ENCODE measurements around the gene NOVA2.
A peak's percentile ranks its signal among the peaks of the same experiment; 100 is the strongest.

NOVA2 gene

DNA sequence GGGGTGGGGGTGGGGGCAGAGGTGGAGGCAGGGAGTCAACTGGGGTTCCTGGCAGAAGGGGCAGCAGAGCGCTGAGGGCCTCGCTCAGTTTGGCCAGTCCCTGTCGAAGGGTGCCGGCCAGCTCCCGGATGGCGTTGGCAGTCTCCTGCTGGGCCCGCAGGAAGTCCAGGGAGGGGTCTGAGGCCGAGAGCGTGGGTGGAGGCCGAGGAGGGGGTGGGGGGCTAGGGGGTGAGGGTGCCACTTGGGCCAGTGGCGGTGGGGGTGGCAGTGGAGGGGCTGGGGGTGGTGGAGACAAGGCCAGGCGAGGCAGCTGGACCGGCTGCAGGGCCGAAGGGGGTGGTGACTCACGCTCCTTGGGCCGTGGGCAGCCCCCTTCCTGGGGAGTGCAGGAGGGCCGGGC, 82.8 kb downstream of the NOVA2 start:
- DNase-seq (ENCODE audit: low read depth): no peak

DNA sequence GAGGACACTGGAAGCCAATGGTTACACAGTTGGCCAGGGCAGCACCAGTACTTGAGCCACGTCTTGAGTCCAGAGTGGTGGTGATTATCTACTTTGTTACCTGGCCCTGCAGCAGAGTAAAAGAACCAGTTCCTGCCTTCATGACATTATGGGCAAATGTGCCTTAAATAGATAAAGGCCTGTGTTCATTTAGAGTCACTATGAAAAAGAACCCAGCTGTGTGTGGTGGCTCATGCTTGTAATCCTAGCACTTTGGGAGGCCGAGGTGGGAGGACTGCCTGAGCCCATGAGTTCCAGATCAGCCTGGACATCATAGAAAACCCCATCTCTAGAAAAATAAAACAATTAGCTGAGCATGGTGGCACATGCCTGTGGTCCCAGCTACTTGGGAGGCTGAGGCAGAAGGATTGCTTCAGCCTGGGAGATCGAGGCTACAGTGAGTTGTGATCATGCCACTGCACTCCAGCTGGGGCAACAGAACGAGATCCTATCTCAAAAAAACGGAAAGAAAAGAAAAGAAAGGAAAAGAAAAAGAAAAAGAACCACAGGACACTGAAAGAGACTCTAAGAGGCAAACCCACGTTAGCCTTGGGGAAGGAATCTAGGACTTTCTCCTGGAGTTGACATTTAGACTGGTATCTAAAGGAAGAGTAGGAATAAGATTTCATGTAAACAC, 84.3 kb downstream of the NOVA2 start:
- DNase-seq (ENCODE audit: low read depth): no peak

DNA sequence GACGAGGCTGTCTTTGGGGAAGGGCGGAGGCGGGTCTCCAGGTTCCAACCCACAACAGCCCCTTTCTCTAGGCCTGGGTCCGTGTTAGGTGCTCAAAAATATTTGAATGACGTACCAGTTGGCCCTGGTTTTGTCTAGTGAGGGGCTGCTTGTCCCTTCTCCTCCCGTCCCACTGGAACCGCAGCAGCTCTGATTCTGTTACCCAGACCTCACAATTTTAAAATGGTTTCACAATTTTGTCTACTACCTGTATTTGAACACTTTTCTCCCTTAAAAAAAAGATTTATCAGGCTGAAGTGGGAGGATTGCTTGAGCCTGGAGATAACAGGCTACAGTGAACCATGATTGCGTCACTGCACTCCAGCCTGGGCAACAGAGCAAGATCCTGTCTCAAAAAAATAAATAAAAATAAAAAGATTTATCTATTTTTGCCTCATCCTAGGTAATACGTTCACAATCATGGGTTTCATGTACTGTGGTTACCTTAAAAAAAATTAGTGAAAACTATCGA, 86.4 kb downstream of the NOVA2 start:
- DNase-seq (ENCODE audit: low read depth): no peak

DNA sequence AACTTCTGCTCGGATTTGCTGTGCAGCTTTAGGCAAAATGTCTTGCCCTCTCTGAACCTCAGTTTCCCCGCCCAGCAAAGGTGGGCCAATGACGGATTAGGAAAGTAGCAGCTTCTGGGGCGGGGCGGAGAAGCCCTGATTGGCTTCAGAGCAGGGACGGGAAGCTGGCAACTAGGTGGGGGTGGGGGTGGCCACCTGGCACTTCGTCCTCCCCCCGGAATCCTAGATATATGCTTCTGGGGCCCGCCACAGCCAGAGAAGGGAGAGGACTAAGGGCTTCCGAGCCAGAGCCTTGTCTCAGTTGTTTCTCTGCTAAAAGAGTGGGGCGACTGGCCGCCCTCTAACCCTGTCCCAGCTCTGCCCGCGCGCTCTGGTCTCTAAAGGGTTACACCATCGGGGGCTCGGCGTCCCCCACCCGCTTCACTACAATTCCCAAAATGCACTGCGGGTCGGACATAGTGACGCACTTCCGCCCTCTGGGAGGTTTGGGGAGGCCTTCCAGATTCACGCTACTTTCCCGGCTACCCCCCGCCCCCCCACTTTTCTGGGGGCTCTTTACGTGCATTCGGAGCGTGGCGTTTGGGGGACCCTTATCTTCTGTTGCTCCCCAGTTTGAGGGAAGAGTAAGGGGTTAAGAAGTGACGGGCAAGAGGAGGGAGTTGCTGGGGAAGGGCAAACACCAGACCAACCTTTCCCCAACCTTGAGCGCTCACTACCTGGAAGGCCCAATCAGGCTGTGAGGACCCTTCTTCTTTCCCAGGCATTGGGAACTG, 87.1 kb downstream of the NOVA2 start:
- DNase-seq (ENCODE audit: low read depth): peak; percentile 77

DNA sequence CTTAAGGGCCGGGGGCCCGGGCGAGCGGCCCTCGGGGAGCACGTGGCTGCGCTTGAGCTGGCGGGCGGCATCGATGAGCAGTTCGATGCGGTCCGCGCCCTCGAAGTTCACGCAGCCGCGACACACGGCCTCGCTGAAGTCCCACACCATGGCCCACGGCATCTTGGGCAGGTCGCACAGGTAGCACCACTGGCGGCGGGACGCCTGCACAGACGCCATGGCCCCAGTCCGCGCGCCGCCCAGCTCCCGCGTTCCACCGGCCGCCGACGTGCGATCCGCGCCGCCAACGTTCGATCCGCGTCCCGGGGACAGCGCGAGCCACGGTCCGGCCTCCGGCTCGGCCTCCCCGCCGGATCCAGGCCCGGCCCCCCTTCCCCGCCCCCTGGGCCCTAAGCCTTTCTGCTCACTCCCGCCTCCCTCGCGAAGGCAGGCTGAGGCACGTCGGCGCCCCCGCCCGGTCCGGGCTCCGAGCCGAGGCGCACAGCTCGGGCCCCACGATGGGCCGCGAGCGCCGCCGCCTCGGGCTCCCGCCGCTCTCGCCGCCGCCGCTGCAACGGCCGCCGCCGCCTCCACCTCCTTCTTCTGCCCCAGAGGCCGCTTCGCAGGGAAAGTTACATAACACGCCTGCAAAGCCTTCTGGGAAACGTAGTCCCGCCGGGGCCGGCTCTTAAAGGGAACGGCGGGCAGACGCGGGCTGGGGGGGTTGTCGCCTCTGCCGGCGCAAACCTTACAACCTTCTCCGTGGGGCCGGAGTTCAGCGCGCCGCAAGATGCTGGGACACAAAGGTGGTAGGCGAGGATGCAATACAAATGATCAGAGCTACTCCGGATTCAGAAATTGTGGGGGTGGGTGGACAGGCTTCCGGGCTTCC, 87.9 kb downstream of the NOVA2 start, which contains the start of gene IRF2BP1:
Gene IRF2BP1, minus strand, starts transcription at position 586 of the 871 bp plus-strand sequence. Its CDS starts 367 bp downstream, at position 219.
- DNase-seq (ENCODE audit: low read depth): peak; percentile 64

DNA sequence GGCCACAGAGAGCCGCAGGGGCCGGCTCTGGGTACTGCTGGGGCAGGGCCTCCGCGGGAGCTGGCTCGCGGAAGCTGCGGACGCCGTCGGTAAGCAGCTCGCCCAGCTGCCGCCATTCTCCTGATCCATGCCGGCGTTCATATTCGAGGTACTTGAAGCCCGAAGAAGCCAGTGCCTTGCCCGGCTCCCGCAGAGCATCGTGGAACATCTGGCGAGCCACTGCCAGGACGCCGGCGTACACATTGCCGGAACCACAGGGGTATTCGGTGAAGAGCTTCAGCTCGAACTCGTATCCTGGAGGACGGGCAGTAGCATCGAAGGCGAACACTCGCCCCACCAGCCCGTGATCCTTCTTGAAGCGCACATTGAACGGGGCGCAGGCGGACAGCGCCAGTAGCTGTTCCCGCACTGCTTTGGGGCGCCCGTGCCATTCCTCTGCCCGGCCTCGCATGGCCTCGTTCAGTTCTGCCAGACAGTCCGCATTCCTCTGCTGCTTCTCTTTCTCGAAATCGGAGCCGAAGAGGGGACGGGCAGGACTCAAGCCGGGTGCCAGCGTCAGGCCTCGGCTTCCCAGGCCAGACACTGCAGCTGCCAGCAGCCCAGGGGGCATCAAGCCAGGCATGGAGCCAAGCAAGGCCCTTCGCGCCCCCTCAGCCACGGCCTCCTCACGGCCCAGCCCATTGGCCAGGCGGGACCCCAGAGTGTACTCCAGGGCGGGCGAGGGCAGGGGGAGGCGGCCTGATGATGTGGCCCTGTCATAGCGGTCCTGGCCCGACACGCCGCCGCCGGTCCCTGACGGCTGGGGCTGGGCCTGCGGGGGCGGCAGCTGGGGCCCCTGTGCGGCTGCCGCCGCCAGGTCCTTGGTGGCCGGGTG, 88.7 kb downstream of the NOVA2 start:
- DNase-seq (ENCODE audit: low read depth): no peak

DNA sequence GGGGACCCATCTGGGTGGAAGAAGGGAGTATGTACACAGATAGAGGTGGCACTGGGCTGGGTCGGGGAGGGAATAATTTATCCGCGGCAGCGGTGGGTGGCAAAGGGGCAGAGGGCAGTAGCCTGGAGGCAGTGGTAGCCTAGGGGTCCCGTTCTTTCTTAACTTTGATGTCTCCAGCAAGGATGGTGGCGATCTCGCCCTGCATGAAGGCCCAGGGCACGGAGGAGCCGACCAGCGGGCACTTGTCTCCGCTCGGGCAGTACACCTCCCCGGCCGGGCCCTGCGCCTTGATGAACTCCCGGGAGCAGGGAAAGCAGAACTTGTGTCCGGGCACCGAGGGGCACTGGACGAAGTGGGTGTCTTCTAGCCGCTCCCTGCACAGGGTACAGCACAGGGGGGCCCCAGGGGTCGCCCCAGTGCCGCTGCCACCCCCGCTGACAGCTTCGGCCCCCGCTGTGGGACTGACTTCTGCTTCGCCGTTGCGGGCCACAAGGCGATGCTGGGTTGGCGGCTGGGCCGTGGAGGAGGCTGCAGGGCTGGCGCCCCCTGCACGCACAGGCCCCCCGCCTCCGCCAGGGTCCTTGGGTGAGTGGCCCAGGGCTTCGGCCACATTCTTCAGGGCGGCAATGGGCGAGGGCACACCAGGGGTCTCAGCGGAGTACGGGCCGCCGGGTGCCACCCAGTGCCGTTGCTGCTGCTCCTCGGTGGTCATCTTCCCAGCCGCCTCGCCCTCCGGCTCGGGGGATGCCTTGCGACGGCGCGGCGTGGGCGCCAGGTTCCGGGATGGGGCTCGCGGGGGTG, 89.6 kb downstream of the NOVA2 start:
- no peak for DNase-seq (ENCODE audit: low read depth)
